HG03159 (cell line): ENCODE measurements around the gene SHC3.

Source experiments
- ATAC-seq: cut with Tn5 transposase; IDR thresholded peaks from one replicate; pipeline ENCODE4 v1.9.1; 2021; ENCODE audit warnings: mild to moderate bottlenecking, moderate library complexity; ENCODE audit not compliant: unreplicated experiment

SHC3 gene

GRCh38 chr9:89113851-89114250, 64.8 kb downstream of the SHC3 start:
- ATAC-seq = no peak

- ATAC-seq = no peak
Observed at GRCh38 chr9:89112243-89112642, 66.4 kb downstream of the SHC3 start.

DNA sequence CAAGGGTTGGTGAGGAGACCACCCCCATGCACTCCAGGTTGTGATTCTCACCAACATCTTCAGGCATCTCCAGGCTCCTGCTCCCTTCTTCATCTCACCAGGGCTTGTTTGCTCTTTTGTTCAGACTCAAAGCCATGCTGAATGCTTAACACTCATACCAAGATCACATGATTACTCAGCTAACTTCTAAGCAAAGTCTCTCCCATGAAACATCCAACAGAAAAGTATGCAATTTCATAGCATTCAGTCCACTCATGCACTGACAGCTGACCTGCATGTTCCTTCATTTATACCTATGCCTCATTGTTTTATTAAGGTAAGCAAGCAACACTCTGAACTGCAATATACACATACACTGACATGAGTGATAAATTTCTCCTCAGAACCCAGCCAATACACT, 69.0 kb downstream of the SHC3 start:
- no peak for ATAC-seq

- ATAC-seq = no peak
Observed at GRCh38 chr9:89107406-89107805, 71.2 kb downstream of the SHC3 start.

- ATAC-seq = no peak
Observed at GRCh38 chr9:89106224-89106851, 72.3 kb downstream of the SHC3 start.

- ATAC-seq = no peak
Observed at GRCh38 chr9:89104821-89105220, 73.8 kb downstream of the SHC3 start.

- no peak for ATAC-seq
Observed at GRCh38 chr9:89097219-89097618, 81.4 kb downstream of the SHC3 start.

DNA sequence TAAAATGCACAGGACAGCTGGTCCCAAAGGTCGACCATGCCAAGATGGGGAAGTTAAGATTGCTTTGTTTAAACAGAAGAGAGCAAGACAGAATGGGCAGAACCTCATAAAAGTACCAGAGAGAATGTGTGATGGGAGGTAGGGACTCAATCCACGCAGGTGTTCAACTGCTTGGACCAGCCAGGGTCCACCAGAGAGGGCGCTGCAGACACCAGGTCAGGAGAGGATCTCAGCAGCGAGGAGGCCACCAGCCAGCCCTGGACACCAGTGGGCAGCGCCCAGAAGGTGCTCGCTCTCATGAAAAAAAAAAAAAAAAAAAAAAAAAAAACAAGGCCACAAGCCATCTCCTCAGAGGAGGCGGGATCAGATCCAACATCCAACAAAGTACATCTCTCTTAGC, 81.8 kb downstream of the SHC3 start:
- no peak for ATAC-seq

- no peak for ATAC-seq
Observed at GRCh38 chr9:89095761-89096528, 82.7 kb downstream of the SHC3 start.

- ATAC-seq = no peak
Observed at GRCh38 chr9:89093201-89093975, 85.2 kb downstream of the SHC3 start.

GRCh38 chr9:89089176-89089575, 89.4 kb downstream of the SHC3 start:
- no peak for ATAC-seq

- no peak for ATAC-seq
Observed at GRCh38 chr9:89083626-89084025, 95.0 kb downstream of the SHC3 start.

- ATAC-seq = no peak
Observed at GRCh38 chr9:89080193-89080592, 98.4 kb downstream of the SHC3 start.

DNA sequence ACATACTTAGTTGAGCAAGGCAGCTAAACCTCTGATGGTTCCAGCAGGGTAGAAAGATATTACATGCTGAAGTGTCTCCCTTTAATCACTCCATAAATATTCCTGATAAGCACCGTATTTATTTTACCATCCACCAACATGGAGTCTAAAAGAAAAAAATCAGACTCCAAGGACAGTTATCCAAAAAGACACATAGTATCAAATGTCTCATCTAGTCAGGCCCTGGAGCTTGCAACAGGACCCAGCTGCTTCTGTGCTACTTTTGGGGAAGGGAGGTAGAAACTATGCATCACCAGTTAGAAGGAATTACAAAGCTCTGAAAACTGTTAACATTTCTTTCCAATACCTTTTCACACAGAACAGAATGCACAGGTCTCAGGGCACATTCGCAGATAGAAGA, 99.2 kb downstream of the SHC3 start:
- no peak for ATAC-seq

GRCh38 chr9:89078860-89079259, 99.8 kb downstream of the SHC3 start:
- ATAC-seq = no peak

DNA sequence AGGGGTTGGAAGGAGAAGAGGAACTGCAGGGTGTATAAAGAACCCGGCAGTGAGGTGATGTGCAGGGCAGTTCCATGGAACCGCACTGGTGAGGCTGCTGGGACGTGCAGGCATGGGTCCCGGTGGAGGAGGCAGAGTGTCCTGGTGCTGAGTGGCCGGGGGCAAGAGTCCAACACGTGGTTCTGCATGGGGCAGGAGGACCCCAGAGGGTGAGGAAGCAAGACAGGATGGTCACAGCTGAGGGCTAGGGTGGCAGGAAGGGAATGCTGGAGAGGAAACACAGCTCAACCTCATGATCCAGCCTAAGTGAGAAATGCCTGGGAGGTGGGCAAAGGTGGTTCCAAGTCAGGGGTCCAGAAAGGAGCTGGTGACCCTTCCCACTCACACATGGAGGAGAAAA, 100.2 kb downstream of the SHC3 start:
- ATAC-seq = no peak

DNA sequence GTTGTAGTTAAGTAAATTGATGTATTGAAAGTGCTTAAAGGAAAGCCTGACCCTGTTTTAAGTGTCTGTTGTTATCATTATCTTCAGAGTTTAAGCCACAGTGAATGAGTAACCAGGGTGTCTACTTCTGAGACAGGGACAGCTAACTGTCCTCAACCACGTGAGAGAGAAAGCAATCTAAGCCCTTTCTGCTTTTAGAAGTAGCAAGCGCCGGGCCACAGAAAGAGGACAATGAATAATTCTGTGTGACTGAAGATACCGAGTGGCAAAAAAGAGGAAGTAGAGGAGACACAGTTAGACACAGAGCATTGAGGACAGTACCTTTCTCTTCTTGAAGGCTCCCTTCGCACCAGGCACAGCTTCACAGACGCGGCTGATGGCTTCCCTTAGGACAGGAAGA, 101.1 kb downstream of the SHC3 start:
- ATAC-seq = peak; percentile 71

- no peak for ATAC-seq
Observed at GRCh38 chr9:89073397-89073796, 105.2 kb downstream of the SHC3 start.

- ATAC-seq = no peak
Observed at GRCh38 chr9:89071591-89071990, 107.0 kb downstream of the SHC3 start.

DNA sequence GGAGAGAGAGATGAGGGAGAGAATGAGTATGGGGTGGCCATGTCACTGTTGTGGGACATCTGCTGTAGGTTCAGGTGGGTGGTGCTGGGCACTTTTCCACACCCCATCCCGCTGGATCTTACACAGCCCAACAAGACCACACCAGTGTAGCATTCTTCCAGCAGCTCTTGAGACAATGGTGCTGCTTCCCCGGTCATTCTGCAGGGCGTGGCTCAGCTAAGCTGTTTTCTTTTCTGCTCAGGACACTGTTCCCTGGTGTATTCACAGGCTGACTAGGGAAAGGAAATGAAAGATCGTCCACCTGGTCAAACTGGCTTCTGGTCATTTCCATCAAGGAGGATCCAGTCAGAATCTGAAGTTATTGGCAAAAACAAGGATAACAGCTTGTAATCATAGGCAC, 111.8 kb downstream of the SHC3 start:
- no peak for ATAC-seq

- no peak for ATAC-seq
Observed at GRCh38 chr9:89065921-89066320, 112.7 kb downstream of the SHC3 start.

GRCh38 chr9:89060790-89061189, 117.8 kb downstream of the SHC3 start:
- ATAC-seq = no peak
